Gastroesophageal sphincter (tissue), 3 donors: ENCODE results near the gene DCDC2B.

ENCODE experiments used
- EP300 ChIP-seq: sonication (generic); formaldehyde crosslinking; IDR thresholded peaks from one replicate; pipeline ENCODE4 v1.6.1; 2017; ENCODE audit warnings: antibody characterized with exemption, mild to moderate bottlenecking
- POLR2A ChIP-seq, 2 donors: fragments of 450-650 bp; IDR thresholded peaks; one replicate each; pipeline ENCODE4 v1.6.1; 2017; ENCODE audit warnings: antibody characterized with exemption in 2 of 2, mild to moderate bottlenecking in 2 of 2, moderate library complexity in 1 of 2
- POLR2AphosphoS5 ChIP-seq: sonication (generic); formaldehyde crosslinking; IDR thresholded peaks from one replicate; pipeline ENCODE4 v1.6.1; 2017; ENCODE audit warnings: antibody characterized with exemption
- TF ChIP-seq, protein P1 (sequence below), 4 experiments: fragments of 200-600 bp in 2 of 4; fragments of 450-650 bp in 2 of 4; sonication (generic) in 1 of 4; IDR thresholded peaks; one replicate each; pipeline ENCODE4 v1.5.1; 2017 to 2019; ENCODE audit warnings: antibody characterized with exemption in 4 of 4, mild to moderate bottlenecking in 2 of 4, moderate library complexity in 2 of 4

GRCh38 chr1:32256473-32257226 is 47.8 kb downstream of the DCDC2B start:
- TF ChIP-seq, protein P1, sequence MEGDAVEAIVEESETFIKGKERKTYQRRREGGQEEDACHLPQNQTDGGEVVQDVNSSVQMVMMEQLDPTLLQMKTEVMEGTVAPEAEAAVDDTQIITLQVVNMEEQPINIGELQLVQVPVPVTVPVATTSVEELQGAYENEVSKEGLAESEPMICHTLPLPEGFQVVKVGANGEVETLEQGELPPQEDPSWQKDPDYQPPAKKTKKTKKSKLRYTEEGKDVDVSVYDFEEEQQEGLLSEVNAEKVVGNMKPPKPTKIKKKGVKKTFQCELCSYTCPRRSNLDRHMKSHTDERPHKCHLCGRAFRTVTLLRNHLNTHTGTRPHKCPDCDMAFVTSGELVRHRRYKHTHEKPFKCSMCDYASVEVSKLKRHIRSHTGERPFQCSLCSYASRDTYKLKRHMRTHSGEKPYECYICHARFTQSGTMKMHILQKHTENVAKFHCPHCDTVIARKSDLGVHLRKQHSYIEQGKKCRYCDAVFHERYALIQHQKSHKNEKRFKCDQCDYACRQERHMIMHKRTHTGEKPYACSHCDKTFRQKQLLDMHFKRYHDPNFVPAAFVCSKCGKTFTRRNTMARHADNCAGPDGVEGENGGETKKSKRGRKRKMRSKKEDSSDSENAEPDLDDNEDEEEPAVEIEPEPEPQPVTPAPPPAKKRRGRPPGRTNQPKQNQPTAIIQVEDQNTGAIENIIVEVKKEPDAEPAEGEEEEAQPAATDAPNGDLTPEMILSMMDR (IDR thresholded peaks at IDR 0.05): no peak
- TF ChIP-seq EP300 (no peak), POLR2A (IDR thresholded peaks at IDR 0.05) (no peak), POLR2AphosphoS5 (no peak)
